ENCODE measurements around the gene TLCD2.
A peak's percentile ranks its signal among the peaks of the same experiment; 100 is the strongest.

TLCD2 gene

GRCh38 chr17:1709971-1710806, at the start of gene TLCD2:
TLCD2 (minus strand) TSS chr17:1710377; CDS start chr17:1710242, 135 bp downstream.
- Histone ChIP-seq H3K36me3 (ENCODE audit: control insufficient read depth, insufficient read depth, low read length) (peaks cover 19% of the 10 kb centered on the region), H3K9ac (ENCODE audit: low read length) (peak within 1 kb of the TSS; percentile 68), H3K27ac (ENCODE audit: low read depth, low read length) (no peak within 1 kb of the TSS), H3K4me3 (ENCODE audit: low read depth, low read length) (peak within 1 kb of the TSS; percentile 87), H3K4me1 (ENCODE audit: control insufficient read depth, insufficient read depth, low read length) (peaks cover 19% of the 10 kb centered on the region), H3K27me3 (ENCODE audit: control insufficient read depth, insufficient read depth, low read length) (peaks cover 4% of the 10 kb centered on the region), H3K9me3 (ENCODE audit: control insufficient read depth, insufficient read depth, low read depth, low read length) (no peaks in the 10 kb centered on the region)

GRCh38 chr17:1759529-1759928, 49.4 kb upstream of the TLCD2 start:
- Histone ChIP-seq H3K27me3 (ENCODE audit: control insufficient read depth, insufficient read depth, low read length) (no peaks in the 10 kb centered on the region), H3K9me3 (ENCODE audit: control insufficient read depth, insufficient read depth, low read depth, low read length) (no peaks in the 10 kb centered on the region), H3K36me3 (ENCODE audit: control insufficient read depth, insufficient read depth, low read length) (no peaks in the 10 kb centered on the region), H3K4me3 (ENCODE audit: low read depth, low read length) (no peak overlapping the region), H3K9ac (ENCODE audit: low read length) (no peak overlapping the region), H3K4me1 (ENCODE audit: control insufficient read depth, insufficient read depth, low read length) (peaks cover 28% of the 10 kb centered on the region), H3K27ac (ENCODE audit: low read depth, low read length) (no peak overlapping the region)

GRCh38 chr17:1758807-1759206, 48.6 kb upstream of the TLCD2 start:
- Histone ChIP-seq H3K27ac (ENCODE audit: low read depth, low read length) (no peak overlapping the region), H3K9me3 (ENCODE audit: control insufficient read depth, insufficient read depth, low read depth, low read length) (no peaks in the 10 kb centered on the region), H3K9ac (ENCODE audit: low read length) (no peak overlapping the region), H3K4me1 (ENCODE audit: control insufficient read depth, insufficient read depth, low read length) (peaks cover 28% of the 10 kb centered on the region), H3K4me3 (ENCODE audit: low read depth, low read length) (no peak overlapping the region), H3K27me3 (ENCODE audit: control insufficient read depth, insufficient read depth, low read length) (no peaks in the 10 kb centered on the region), H3K36me3 (ENCODE audit: control insufficient read depth, insufficient read depth, low read length) (no peaks in the 10 kb centered on the region)

GRCh38 chr17:1755827-1756262, 45.7 kb upstream of the TLCD2 start:
- Histone ChIP-seq H3K4me3 (ENCODE audit: low read depth, low read length) (no peak overlapping the region), H3K4me1 (ENCODE audit: control insufficient read depth, insufficient read depth, low read length) (peaks cover 12% of the 10 kb centered on the region), H3K36me3 (ENCODE audit: control insufficient read depth, insufficient read depth, low read length) (no peaks in the 10 kb centered on the region), H3K27me3 (ENCODE audit: control insufficient read depth, insufficient read depth, low read length) (no peaks in the 10 kb centered on the region), H3K27ac (ENCODE audit: low read depth, low read length) (no peak overlapping the region), H3K9ac (ENCODE audit: low read length) (no peak overlapping the region), H3K9me3 (ENCODE audit: control insufficient read depth, insufficient read depth, low read depth, low read length) (no peaks in the 10 kb centered on the region)

- Histone ChIP-seq H3K4me3 (ENCODE audit: low read depth, low read length) (no peak overlapping the region), H3K36me3 (ENCODE audit: control insufficient read depth, insufficient read depth, low read length) (no peaks in the 10 kb centered on the region), H3K9me3 (ENCODE audit: control insufficient read depth, insufficient read depth, low read depth, low read length) (no peaks in the 10 kb centered on the region), H3K27me3 (ENCODE audit: control insufficient read depth, insufficient read depth, low read length) (no peaks in the 10 kb centered on the region), H3K4me1 (ENCODE audit: control insufficient read depth, insufficient read depth, low read length) (peaks cover 12% of the 10 kb centered on the region), H3K9ac (ENCODE audit: low read length) (no peak overlapping the region), H3K27ac (ENCODE audit: low read depth, low read length) (no peak overlapping the region)
Observed at GRCh38 chr17:1755252-1755826, 45.2 kb upstream of the TLCD2 start.

GRCh38 chr17:1754430-1755112, 44.4 kb upstream of the TLCD2 start:
- Histone ChIP-seq H3K27ac (ENCODE audit: low read depth, low read length) (no peak overlapping the region), H3K4me1 (ENCODE audit: control insufficient read depth, insufficient read depth, low read length) (peaks cover 12% of the 10 kb centered on the region), H3K9me3 (ENCODE audit: control insufficient read depth, insufficient read depth, low read depth, low read length) (no peaks in the 10 kb centered on the region), H3K36me3 (ENCODE audit: control insufficient read depth, insufficient read depth, low read length) (no peaks in the 10 kb centered on the region), H3K9ac (ENCODE audit: low read length) (no peak overlapping the region), H3K27me3 (ENCODE audit: control insufficient read depth, insufficient read depth, low read length) (no peaks in the 10 kb centered on the region), H3K4me3 (ENCODE audit: low read depth, low read length) (no peak overlapping the region)

GRCh38 chr17:1753767-1754429, 43.7 kb upstream of the TLCD2 start:
- Histone ChIP-seq H3K27me3 (ENCODE audit: control insufficient read depth, insufficient read depth, low read length) (no peaks in the 10 kb centered on the region), H3K4me3 (ENCODE audit: low read depth, low read length) (no peak overlapping the region), H3K36me3 (ENCODE audit: control insufficient read depth, insufficient read depth, low read length) (no peaks in the 10 kb centered on the region), H3K9me3 (ENCODE audit: control insufficient read depth, insufficient read depth, low read depth, low read length) (no peaks in the 10 kb centered on the region), H3K9ac (ENCODE audit: low read length) (no peak overlapping the region), H3K27ac (ENCODE audit: low read depth, low read length) (no peak overlapping the region), H3K4me1 (ENCODE audit: control insufficient read depth, insufficient read depth, low read length) (peaks cover 12% of the 10 kb centered on the region)

- Histone ChIP-seq H3K9ac (ENCODE audit: low read length) (no peak overlapping the region), H3K27ac (ENCODE audit: low read depth, low read length) (no peak overlapping the region), H3K36me3 (ENCODE audit: control insufficient read depth, insufficient read depth, low read length) (no peaks in the 10 kb centered on the region), H3K4me1 (ENCODE audit: control insufficient read depth, insufficient read depth, low read length) (peaks cover 12% of the 10 kb centered on the region), H3K27me3 (ENCODE audit: control insufficient read depth, insufficient read depth, low read length) (no peaks in the 10 kb centered on the region), H3K4me3 (ENCODE audit: low read depth, low read length) (no peak overlapping the region), H3K9me3 (ENCODE audit: control insufficient read depth, insufficient read depth, low read depth, low read length) (no peaks in the 10 kb centered on the region)
Observed at GRCh38 chr17:1752425-1753262, 42.5 kb upstream of the TLCD2 start.

GRCh38 chr17:1750628-1751027, 40.5 kb upstream of the TLCD2 start:
- Histone ChIP-seq H3K27ac (ENCODE audit: low read depth, low read length) (no peak overlapping the region), H3K9ac (ENCODE audit: low read length) (no peak overlapping the region), H3K4me3 (ENCODE audit: low read depth, low read length) (no peak overlapping the region)

GRCh38 chr17:1746975-1747543, 36.9 kb upstream of the TLCD2 start:
- peaks cover 8% of the 10 kb centered on the region; the same call in 1 of the 2 replicates for H3K4me1 ChIP-seq (ENCODE audit: control insufficient read depth, insufficient read depth, low read length)
- no peak overlapping the region for H3K27ac ChIP-seq (ENCODE audit: low read depth, low read length)
- no peak overlapping the region for H3K4me3 ChIP-seq (ENCODE audit: low read depth, low read length)
- peaks cover 2% of the 10 kb centered on the region; the same call in 1 of the 2 replicates for H3K9me3 ChIP-seq (ENCODE audit: control insufficient read depth, insufficient read depth, low read depth, low read length)
- H3K36me3 ChIP-seq (ENCODE audit: control insufficient read depth, insufficient read depth, low read length) = no peaks in the 10 kb centered on the region
- no peaks in the 10 kb centered on the region; the same call in 1 of the 2 replicates for H3K27me3 ChIP-seq (ENCODE audit: control insufficient read depth, insufficient read depth, low read length)
- no peak overlapping the region for H3K9ac ChIP-seq (ENCODE audit: low read length)

More at GRCh38 chr17:1750628-1751027, 40.5 kb upstream of the TLCD2 start:
- Histone ChIP-seq H3K4me1 (ENCODE audit: control insufficient read depth, insufficient read depth, low read length) (peaks cover 15% of the 10 kb centered on the region), H3K27me3 (ENCODE audit: control insufficient read depth, insufficient read depth, low read length) (no peaks in the 10 kb centered on the region), H3K9me3 (ENCODE audit: control insufficient read depth, insufficient read depth, low read depth, low read length) (no peaks in the 10 kb centered on the region), H3K36me3 (ENCODE audit: control insufficient read depth, insufficient read depth, low read length) (no peaks in the 10 kb centered on the region)
